Loucy (cell line): Measurements from ENCODE around the gene RAB15.

Source experiments
- H2AFZ ChIP-seq: fragments of 200-600 bp; sonication (generic); 2 replicates; pipeline ENCODE4 v1.6.0; 2016; ENCODE audit warnings: antibody characterized with exemption, mild to moderate bottlenecking, low read length, moderate library complexity
- H3F3A ChIP-seq: fragments of 200-600 bp; 2 replicates; pipeline ENCODE4 v1.6.0; 2016; ENCODE audit warnings: antibody characterized with exemption, low read depth, mild to moderate bottlenecking
- H3K27me3 ChIP-seq: fragments of 200-600 bp; sonication (generic); 2 replicates; pipeline ENCODE4 v1.6.1; 2014; ENCODE audit warnings: low read length, mild to moderate bottlenecking; ENCODE audit not compliant: insufficient read depth, poor library complexity, severe bottlenecking
- H3K36me3 ChIP-seq: fragments of 200-600 bp; sonication (generic); 2 replicates; pipeline ENCODE4 v1.6.1; 2016; ENCODE audit warnings: low read length; ENCODE audit not compliant: insufficient read depth
- H3K4me1 ChIP-seq: fragments of 200-600 bp; sonication (generic); 2 replicates; pipeline ENCODE4 v1.5.1; 2014; ENCODE audit warnings: low read length, mild to moderate bottlenecking; ENCODE audit not compliant: insufficient read depth, poor library complexity, severe bottlenecking
- H3K4me2 ChIP-seq: fragments of 200-600 bp; sonication (generic); 2 replicates; pipeline ENCODE4 v1.6.0; 2014; ENCODE audit warnings: antibody characterized with exemption, low read length, low read depth, mild to moderate bottlenecking; ENCODE audit not compliant: poor library complexity, severe bottlenecking
- H3K4me3 ChIP-seq: fragments of 200-600 bp; sonication (generic); 2 replicates; pipeline ENCODE4 v1.5.1; 2014; ENCODE audit warnings: low read length, mild to moderate bottlenecking, mixed read lengths; ENCODE audit not compliant: poor library complexity, severe bottlenecking
- H3K79me2 ChIP-seq: fragments of 200-600 bp; sonication (generic); 2 replicates; pipeline ENCODE4 v1.6.1; 2014; ENCODE audit warnings: low read length; ENCODE audit not compliant: insufficient read depth
- H3K9ac ChIP-seq: fragments of 200-600 bp; sonication (generic); 2 replicates; pipeline ENCODE4 v1.6.0; 2014; ENCODE audit warnings: mild to moderate bottlenecking, low read depth, low read length, moderate library complexity; ENCODE audit not compliant: poor library complexity, severe bottlenecking
- H3K9me2 ChIP-seq: fragments of 200-600 bp; sonication (generic); replicated peaks from 2 replicates; pipeline ENCODE4 v1.6.1; 2016; ENCODE audit warnings: low read depth, low read length, mixed read lengths
- H3K9me3 ChIP-seq: fragments of 200-600 bp; sonication (generic); 2 replicates; pipeline ENCODE4 v1.6.1; 2014; ENCODE audit warnings: mild to moderate bottlenecking, antibody characterized with exemption, low read length, low read depth; ENCODE audit not compliant: insufficient read depth
- H4K20me1 ChIP-seq: fragments of 200-600 bp; sonication (generic); 2 replicates; pipeline ENCODE4 v1.6.0; 2014; ENCODE audit warnings: antibody characterized with exemption, low read length, mild to moderate bottlenecking; ENCODE audit not compliant: insufficient read depth, poor library complexity, severe bottlenecking
- EZH2phosphoT487 ChIP-seq: fragments of 200-600 bp; IDR thresholded peaks from 2 replicates; pipeline ENCODE4 v1.6.1; 2018; ENCODE audit warnings: antibody characterized with exemption, mild to moderate bottlenecking, moderate library complexity, borderline replicate concordance
- TF ChIP-seq, protein P1 (sequence below): fragments of 200-600 bp; sonication (generic); conservative IDR thresholded peaks from 2 replicates; pipeline ENCODE4 v1.5.1; 2014; ENCODE audit warnings: mild to moderate bottlenecking, antibody characterized with exemption, low read length

The RAB15 gene

DNA sequence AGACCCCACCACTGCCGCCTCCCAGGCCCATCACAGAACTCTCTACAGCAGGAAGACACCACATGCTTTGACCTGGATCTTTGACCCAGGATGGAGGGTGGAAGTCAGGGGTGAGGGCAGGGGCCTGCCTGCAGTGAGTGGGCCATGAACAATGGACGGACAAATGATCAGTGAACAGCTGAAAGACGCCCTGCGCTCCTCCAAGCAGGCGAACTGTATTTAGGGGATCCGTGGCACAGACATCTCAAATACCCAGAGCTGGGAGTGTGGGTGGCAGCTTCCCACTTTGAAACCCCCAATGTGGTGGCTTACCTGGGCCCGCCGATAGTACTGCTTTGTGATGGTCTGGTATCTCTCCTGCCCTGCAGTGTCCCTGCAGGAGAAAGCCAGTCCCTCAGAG is 20.8 kb downstream of the RAB15 start:
- H3K4me1 ChIP-seq, result peaks cover 15% of the 10 kb centered on the region
- no peaks in the 10 kb centered on the region for H3K79me2 ChIP-seq
- no peaks in the 10 kb centered on the region for H3F3A ChIP-seq
- no peaks in the 10 kb centered on the region for H4K20me1 ChIP-seq
- peaks cover 53% of the 10 kb centered on the region; the same call in 1 of the 2 replicates for H3K36me3 ChIP-seq
- no peak overlapping the region for H3K4me3 ChIP-seq
- TF ChIP-seq, protein P1, sequence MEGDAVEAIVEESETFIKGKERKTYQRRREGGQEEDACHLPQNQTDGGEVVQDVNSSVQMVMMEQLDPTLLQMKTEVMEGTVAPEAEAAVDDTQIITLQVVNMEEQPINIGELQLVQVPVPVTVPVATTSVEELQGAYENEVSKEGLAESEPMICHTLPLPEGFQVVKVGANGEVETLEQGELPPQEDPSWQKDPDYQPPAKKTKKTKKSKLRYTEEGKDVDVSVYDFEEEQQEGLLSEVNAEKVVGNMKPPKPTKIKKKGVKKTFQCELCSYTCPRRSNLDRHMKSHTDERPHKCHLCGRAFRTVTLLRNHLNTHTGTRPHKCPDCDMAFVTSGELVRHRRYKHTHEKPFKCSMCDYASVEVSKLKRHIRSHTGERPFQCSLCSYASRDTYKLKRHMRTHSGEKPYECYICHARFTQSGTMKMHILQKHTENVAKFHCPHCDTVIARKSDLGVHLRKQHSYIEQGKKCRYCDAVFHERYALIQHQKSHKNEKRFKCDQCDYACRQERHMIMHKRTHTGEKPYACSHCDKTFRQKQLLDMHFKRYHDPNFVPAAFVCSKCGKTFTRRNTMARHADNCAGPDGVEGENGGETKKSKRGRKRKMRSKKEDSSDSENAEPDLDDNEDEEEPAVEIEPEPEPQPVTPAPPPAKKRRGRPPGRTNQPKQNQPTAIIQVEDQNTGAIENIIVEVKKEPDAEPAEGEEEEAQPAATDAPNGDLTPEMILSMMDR, result no peak
- no peak for TF ChIP-seq EZH2phosphoT487
- no peak overlapping the region for H2AFZ ChIP-seq
- H3K9me3 ChIP-seq, result no peaks in the 10 kb centered on the region
- no peaks in the 10 kb centered on the region for H3K9me2 ChIP-seq
- H3K27me3 ChIP-seq, result no peaks in the 10 kb centered on the region
- no peak overlapping the region for H3K4me2 ChIP-seq
- H3K9ac ChIP-seq, result no peak overlapping the region

DNA sequence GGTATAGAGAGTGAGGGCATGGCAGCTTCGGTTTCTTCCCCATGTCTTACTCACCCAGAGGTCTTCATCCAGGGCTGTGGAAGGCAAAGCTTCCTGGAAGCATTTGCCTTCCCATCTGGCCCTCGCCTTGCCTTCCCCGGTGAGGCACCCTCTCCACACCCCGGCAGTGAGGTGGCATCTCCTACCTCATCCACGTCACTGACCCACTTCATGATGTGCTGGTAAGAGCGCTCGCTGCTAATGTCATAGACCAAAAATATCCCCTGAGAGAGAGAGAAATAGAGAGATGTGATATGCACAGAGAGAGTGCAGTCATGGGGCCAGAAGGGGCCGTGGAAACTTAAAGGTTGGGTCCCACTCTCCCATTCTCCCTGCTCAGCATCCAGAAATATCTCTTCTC is 21.2 kb downstream of the RAB15 start:
- H3K36me3 ChIP-seq, result peaks cover 54% of the 10 kb centered on the region; the same call in 1 of the 2 replicates

DNA sequence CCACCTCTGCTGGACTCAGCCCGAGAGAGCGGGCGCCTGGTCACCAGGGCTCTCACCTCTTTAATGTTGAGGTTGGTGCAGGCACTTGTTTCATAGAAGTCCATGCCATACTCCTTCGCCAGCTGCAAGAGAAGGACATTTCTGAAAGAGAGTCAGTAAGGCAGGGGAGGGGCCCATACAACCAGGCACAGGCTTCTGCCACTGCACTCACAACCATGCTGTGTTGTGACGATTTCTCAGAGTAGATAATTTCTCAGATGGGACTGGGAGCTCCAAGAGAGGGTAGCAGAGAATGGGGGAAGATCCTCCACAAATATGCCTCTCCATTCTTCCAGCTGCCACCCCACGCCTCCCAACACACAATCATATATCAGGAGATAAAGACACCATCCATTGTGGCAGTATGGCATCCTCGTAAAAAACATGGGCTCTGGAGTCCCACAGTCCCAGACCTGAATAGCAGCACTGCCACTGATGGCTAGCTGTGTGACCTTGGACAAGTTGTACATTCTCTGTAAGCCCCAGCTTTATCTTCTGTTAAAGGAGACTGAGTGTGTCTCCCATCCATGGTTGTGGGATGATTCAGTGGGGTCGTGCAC is 23.4 kb downstream of the RAB15 start:
- no peak overlapping the region for H3K4me2 ChIP-seq
- TF ChIP-seq EZH2phosphoT487, result no peak
- TF ChIP-seq, protein P1, result no peak
- H3F3A ChIP-seq, result no peaks in the 10 kb centered on the region; the same call in 1 of the 2 replicates
- H4K20me1 ChIP-seq, result no peaks in the 10 kb centered on the region
- H3K27me3 ChIP-seq, result no peaks in the 10 kb centered on the region
- no peaks in the 10 kb centered on the region for H3K9me2 ChIP-seq
- no peaks in the 10 kb centered on the region for H3K9me3 ChIP-seq
- no peak overlapping the region for H3K4me3 ChIP-seq
- H2AFZ ChIP-seq, result no peak overlapping the region
- peaks cover 54% of the 10 kb centered on the region; the same call in 1 of the 2 replicates for H3K36me3 ChIP-seq
- no peaks in the 10 kb centered on the region for H3K79me2 ChIP-seq
- H3K9ac ChIP-seq, result no peak overlapping the region
- peaks cover 29% of the 10 kb centered on the region for H3K4me1 ChIP-seq

More for the DNA sequence above, 21.2 kb downstream of the RAB15 start:
- H3K4me3 ChIP-seq, result no peak overlapping the region
- no peaks in the 10 kb centered on the region for H3K9me2 ChIP-seq
- H3K9me3 ChIP-seq, result no peaks in the 10 kb centered on the region
- H3K4me2 ChIP-seq, result no peak overlapping the region
- H2AFZ ChIP-seq, result no peak overlapping the region
- peaks cover 19% of the 10 kb centered on the region for H3K4me1 ChIP-seq
- H4K20me1 ChIP-seq, result no peaks in the 10 kb centered on the region
- H3K79me2 ChIP-seq, result no peaks in the 10 kb centered on the region
- TF ChIP-seq, protein P1, result no peak
- no peak for TF ChIP-seq EZH2phosphoT487
- no peaks in the 10 kb centered on the region for H3K27me3 ChIP-seq
- no peak overlapping the region for H3K9ac ChIP-seq
- H3F3A ChIP-seq, result no peaks in the 10 kb centered on the region
